ENCODE measurements around the gene BCAS1.

BCAS1 gene

GRCh38 chr20:54048481-54048880, 21.9 kb downstream of the BCAS1 start:
- no peak for DNase-seq (ENCODE audit: low spot score)

- no peak for DNase-seq (ENCODE audit: low spot score)
Observed at GRCh38 chr20:54047720-54048119, 22.7 kb downstream of the BCAS1 start.

GRCh38 chr20:54047048-54047447, 23.3 kb downstream of the BCAS1 start:
- DNase-seq (ENCODE audit: low spot score): no peak

GRCh38 chr20:54044156-54044555, 26.2 kb downstream of the BCAS1 start:
- no peak for DNase-seq (ENCODE audit: low spot score)

- DNase-seq (ENCODE audit: low spot score): no peak
Observed at GRCh38 chr20:54043076-54043967, 27.1 kb downstream of the BCAS1 start.

- no peak for DNase-seq (ENCODE audit: low spot score)
Observed at GRCh38 chr20:54042021-54042420, 28.4 kb downstream of the BCAS1 start.

GRCh38 chr20:54041336-54041735, 29.1 kb downstream of the BCAS1 start:
- no peak for DNase-seq (ENCODE audit: low spot score)

GRCh38 chr20:54040531-54040930, 29.9 kb downstream of the BCAS1 start:
- DNase-seq (ENCODE audit: low spot score): no peak

- DNase-seq (ENCODE audit: low spot score): no peak
Observed at GRCh38 chr20:54038961-54039360, 31.4 kb downstream of the BCAS1 start.

GRCh38 chr20:54037525-54037924, 32.9 kb downstream of the BCAS1 start:
- no peak for DNase-seq (ENCODE audit: low spot score)

- DNase-seq (ENCODE audit: low spot score): no peak
Observed at GRCh38 chr20:54029643-54030042, 40.8 kb downstream of the BCAS1 start.

- DNase-seq (ENCODE audit: low spot score): no peak
Observed at GRCh38 chr20:54029176-54029575, 41.2 kb downstream of the BCAS1 start.

- no peak for DNase-seq (ENCODE audit: low spot score)
Observed at GRCh38 chr20:54028276-54029011, 42.0 kb downstream of the BCAS1 start.

GRCh38 chr20:54027704-54028103, 42.7 kb downstream of the BCAS1 start:
- DNase-seq (ENCODE audit: low spot score): no peak

- DNase-seq (ENCODE audit: low spot score): no peak
Observed at GRCh38 chr20:54026295-54027064, 43.9 kb downstream of the BCAS1 start.

- no peak for DNase-seq (ENCODE audit: low spot score)
Observed at GRCh38 chr20:54025251-54025771, 45.1 kb downstream of the BCAS1 start.

GRCh38 chr20:54023406-54023805, 47.0 kb downstream of the BCAS1 start:
- no peak for DNase-seq (ENCODE audit: low spot score)

GRCh38 chr20:54021446-54022235, 48.8 kb downstream of the BCAS1 start:
- no peak for DNase-seq (ENCODE audit: low spot score)

- DNase-seq (ENCODE audit: low spot score): no peak
Observed at GRCh38 chr20:54020868-54021267, 49.5 kb downstream of the BCAS1 start.

- no peak for DNase-seq (ENCODE audit: low spot score)
Observed at GRCh38 chr20:54020348-54020747, 50.0 kb downstream of the BCAS1 start.

- no peak for DNase-seq (ENCODE audit: low spot score)
Observed at GRCh38 chr20:54019585-54019984, 50.8 kb downstream of the BCAS1 start.
